ENCODE measurements around the gene GJD2.

GJD2 gene

DNA sequence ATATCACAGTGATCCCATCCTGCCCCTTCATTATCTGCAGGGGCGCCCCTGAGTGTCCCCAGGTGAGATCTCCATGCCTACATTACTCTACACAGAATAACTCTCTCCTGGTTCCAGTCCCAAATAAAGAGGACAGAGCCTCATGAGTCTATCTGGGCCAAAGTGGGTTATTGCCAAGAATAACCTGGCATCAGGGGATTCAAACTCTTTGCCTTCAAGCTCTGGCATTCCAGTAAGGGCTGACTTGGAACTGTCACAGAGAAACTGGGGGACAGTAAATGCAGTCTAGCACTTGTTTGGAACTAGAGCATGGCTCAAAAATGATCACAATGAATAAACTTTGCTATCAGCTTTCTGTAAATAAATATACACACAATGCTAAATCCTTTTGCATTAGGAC lies 30.3 kb downstream of the GJD2 start:
- DNase-seq (ENCODE audit: low spot score), result no peak

DNA sequence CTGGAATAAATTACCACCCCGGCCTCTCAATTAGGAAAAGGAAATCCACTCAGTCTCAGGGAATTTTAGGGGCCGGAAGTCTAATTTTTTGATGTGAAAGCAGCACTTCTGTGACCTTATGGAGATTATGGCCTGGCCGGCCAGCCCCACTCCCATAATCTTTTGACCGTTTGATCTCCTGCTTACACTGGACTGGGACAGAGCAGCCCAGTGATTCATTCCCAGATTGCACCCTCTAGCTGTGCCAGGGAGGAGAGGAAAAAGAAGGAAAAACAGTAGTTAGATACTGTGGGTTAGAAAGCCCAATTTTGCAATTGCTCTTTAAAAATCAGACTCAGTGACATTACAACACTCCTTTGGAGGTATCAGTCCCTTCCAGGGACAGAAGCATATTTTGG lies 32.4 kb downstream of the GJD2 start:
- no peak for DNase-seq (ENCODE audit: low spot score)

DNA sequence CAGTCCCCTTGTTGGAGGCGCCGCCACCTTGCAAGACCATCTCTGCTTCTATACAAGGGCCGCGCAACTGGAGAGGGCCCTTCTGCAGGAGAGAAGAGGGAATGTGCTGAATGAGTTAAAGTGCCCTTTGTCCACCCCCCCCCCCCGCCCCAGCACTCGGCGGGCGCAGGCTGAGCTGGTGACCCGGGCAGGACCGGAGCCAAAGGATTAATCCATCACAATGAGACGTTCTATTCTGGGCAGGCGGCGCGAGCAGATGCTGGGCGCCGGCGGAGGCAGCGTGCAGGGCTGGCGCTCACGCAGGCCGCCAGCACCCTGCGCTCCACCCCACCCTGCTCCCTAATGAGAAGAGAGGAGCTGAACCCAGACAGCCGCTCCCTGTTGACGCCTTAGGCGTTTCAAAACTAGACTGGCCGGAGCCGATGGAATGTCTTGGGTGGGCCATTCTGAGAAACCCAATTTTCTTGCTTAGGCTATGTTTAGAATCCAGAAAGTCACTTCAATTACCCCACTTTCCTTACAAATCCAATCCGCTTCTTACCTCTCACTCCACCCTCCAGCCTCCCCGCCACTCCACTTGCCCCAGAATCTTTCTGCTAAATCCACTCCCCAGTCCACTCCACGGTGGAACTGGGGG lies 32.9 kb downstream of the GJD2 start:
- no peak for DNase-seq (ENCODE audit: low spot score)

DNA sequence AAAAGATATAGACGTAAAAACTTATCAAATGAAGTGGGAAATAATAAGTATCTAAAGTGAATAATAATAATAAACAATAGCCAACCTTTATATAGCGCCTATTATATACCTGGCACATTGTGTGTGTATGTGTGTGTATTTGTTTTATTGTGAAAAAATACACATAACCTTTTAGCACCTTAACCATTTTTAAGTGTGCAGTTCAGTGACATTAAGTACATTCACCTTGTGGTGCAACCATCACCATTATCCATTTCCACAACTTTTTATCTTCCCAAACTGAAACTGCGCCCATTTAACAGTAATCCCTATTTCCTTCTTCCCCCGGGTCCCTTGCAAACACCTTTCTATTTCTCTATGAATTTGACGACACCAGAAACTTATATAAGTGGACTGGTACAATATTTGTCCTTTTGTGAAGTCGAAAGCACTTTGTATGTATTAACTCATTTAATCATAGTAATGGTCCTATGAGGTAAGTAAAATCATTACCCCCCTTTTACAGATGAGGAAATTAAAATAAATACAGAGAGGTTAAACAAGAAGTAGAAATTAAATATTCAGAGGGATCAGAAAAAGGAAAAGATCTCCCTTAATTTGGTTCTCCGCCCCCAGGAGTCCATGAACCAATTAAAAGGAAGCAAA lies 33.5 kb downstream of the GJD2 start:
- DNase-seq (ENCODE audit: low spot score), result no peak

DNA sequence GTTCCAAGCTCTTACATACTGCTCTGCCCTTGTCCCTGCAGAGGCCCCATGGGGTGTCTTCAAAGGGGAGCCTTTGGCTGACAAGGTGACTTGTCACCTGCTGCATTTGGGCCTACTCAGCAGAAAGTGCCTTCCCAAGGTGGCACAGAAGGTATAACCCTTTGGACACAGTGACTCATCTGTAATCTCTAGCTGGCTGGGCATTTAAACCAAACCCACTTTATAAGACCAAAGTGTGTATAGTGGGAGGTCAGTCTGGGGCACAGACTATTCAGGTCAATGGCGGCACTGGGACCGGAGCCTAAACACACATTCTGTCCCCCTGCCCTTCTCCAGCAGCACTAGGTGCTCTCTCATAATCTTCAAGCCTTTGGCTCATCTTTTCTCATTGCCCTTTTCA lies 35.1 kb downstream of the GJD2 start:
- DNase-seq (ENCODE audit: low spot score), result no peak

DNA sequence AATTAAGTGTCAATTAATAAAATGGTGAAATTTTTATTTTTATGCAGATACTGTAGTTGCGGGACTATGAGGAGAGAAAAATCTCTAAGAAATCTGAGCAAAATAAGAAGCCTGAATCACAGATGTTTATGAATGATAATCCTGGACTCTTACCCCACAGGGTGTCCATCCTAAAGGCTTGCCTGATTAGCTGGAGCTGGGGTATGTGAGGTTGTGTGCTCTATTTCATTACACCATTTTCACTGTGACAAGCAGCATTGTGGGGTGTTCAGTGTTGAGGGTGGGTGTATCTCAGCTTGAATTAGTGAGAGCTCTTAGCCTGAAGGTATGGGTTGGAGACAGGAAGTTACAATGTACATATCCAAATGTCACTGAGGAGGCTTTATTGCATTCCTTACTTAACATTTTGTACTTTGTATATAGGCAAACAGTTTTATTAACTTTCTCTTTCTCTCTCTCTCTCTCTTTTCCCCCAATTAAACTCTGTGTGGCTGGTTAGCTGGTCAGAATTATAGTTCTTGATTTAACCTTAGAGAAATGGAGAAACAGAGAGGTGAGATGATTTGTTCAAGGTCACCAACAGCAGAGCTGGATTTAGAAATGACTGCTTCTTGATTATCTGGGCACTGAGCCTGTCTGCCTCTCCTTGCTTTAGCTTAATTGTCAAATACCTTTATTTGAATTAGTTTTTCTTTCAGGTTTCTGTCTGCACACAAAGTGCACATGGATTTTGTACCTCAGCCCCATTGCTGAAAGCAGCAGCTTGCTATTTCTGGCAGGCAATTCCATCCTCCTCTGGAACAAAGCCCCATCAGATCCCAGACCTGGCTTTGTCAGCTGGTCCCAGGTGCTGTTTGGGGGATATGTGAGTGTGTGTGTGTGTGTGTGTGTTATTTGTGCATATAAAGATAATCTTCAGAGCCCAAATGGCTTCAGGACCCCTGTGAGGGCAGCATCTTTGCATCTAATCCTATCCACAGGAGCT lies 35.8 kb downstream of the GJD2 start:
- no peak for DNase-seq (ENCODE audit: low spot score)

DNA sequence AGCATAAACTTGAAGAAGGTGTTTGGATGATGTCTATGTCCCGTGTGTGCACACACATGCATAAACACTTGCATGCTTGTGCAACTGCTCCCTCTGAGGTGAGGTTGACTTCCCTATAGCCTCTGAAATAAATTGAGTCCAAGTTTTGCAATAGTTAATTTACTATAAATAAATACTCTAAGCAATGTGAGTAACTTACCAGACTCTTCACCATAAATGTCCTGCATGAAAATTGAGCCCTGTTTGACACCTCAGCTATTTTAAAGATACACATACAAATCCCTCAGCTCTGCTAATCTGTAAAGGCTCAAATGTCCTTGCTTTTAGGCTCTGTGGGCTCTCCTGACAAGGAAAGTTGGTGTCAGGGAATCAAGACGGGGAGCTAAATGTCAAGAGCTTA lies 37.1 kb downstream of the GJD2 start:
- no peak for DNase-seq (ENCODE audit: low spot score)

DNA sequence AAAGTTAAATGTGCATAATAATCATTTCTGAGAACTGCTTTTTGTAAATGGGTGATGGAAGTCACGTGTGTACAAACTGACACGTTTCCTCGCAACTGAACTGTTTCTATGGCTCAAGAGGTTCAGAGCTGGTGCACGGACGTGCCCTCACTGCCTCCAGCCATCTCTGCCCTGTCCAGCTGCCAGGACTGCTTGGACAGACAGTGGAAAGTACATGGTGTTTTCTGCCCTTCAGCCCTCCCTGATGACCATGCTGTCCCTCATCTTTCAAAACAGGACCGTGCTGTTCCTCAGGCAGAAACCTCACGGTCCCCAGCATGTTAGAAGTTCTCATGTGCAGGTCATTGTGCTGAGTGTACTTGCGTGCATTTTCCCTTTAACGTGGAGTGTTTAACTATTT lies 38.7 kb downstream of the GJD2 start:
- no peak for DNase-seq (ENCODE audit: low spot score)

DNA sequence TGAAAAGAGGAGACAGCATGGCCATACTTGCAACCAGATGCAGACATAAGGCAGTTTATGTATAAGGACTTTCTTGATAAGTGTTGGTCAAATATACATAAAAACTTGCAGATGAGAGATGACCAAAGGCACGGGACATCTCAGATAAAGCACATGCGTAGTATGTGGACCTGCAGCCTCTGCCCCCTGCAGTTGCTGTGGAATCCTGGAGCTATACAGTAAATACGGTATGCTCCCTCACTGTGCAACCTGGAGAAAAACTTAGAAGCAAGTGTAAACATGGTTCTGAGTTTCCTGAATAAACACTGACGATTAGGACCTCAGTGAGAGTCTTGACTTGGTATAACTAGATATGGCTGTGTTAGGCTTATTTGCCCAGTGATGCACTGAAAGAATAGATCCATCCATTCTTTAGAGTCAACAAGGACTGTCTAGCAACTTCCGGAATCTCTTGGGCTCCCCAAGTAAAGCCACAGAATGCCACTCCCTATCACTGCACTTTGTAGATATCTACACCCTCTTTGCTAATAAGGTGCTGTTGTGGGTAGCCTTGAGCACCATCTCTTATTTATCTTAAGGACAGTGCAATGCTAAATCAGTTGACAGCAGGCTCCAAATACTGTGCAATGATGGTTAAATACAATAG lies 40.2 kb downstream of the GJD2 start:
- DNase-seq (ENCODE audit: low spot score), result no peak

DNA sequence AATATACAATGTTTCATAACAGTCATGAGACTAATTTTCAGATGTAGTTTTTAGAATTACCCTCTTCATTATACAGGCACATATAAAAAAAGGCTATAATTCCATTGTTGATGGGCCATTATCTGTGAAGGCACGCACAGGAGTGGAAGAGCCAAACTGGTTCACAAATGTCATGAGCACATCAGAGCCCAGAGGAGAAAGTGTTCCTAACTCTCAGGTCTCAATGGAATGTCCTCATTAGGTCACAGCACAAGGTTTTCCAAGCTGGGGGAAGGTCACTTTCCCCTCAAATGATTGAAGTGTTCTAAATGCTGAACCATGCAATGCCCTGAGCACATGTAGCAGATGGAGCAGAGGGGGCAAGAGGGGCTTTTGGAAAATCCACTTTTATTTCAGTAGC lies 41.2 kb downstream of the GJD2 start:
- DNase-seq (ENCODE audit: low spot score), result no peak

DNA sequence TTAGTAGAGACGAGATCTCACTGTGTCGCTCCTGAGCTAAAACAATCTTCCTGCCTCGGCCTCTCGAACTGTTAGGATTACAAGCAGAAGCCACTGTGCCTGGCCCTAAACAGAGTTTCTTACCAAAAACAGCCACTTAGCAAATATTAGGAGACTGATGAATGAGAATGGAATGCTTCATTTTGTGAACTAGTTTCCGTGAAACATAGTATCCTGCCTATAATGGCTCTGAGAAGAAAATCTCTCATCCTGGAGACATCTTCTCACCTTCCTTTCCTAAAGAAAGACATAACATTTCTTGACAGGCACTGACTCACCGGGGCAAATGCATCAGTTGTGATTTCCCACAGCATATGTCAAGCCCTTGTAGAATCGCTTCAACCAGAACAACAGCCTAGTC lies 44.9 kb downstream of the GJD2 start:
- no peak for DNase-seq (ENCODE audit: low spot score)

DNA sequence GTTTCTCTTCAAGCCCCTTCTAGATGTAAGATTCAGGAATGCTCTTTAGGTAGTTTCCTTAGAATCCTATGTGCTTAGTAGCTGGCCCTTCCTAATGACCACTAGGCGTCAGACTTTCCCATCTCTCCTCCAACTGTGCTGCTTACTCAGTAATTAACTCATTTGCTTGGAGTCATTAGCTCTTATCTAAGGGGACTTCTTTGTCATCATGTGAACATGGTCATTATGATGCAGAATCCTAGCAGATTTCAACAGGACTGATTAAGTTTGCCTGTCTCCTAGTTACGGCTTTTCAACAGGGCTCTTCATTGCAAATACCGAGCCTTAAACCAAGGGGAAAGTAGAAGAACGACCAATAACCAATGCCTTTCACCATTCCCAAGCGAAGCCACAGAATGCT lies 46.4 kb downstream of the GJD2 start:
- no peak for DNase-seq (ENCODE audit: low spot score)

DNA sequence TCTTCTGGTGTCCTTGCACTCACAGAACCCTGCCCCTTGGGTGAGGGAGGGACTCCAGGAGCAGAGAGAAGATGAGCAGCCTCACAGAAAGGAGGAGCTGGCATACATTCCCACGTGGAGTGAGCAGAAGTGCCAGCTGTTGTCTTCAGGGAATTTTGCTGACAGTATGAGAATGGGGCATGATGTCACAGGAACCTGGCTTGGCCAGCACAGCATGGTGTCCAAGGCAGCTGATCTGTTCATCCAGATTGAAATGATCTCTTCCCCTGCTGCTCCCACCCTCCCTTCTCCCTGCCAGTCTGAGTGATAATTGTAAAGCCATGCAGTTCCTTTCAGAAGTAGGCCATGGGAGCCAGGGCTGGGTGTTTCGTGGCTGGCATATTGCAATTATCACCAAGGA lies 53.3 kb downstream of the GJD2 start:
- DNase-seq (ENCODE audit: low spot score), result no peak

Measured in CD4-positive, alpha-beta T cell treated with Interleukin-2 at 100 ng/mL for 4 hours (primary cell).